ENCODE measurements around the gene CYBA. TPM values are rescaled to one million over a fixed set of nuclear protein-coding genes. Genes with fewer than 3 reads are reported as not detected.

CYBA gene
- polyA plus RNA-seq, 3 donors, result 155 to 194 (median 158) TPM

GRCh38 chr16:88634141-88634993 lies 16.5 kb downstream of the CYBA start:
- no peak for DNase-seq

GRCh38 chr16:88633684-88634140 lies 17.1 kb downstream of the CYBA start:
- no peak for DNase-seq

- no peak for DNase-seq
Observed at GRCh38 chr16:88632587-88632930, 18.3 kb downstream of the CYBA start.

- no peak for DNase-seq
Observed at GRCh38 chr16:88631920-88632586, 18.8 kb downstream of the CYBA start.

GRCh38 chr16:88631384-88631783 lies 19.5 kb downstream of the CYBA start:
- DNase-seq, result no peak

DNA sequence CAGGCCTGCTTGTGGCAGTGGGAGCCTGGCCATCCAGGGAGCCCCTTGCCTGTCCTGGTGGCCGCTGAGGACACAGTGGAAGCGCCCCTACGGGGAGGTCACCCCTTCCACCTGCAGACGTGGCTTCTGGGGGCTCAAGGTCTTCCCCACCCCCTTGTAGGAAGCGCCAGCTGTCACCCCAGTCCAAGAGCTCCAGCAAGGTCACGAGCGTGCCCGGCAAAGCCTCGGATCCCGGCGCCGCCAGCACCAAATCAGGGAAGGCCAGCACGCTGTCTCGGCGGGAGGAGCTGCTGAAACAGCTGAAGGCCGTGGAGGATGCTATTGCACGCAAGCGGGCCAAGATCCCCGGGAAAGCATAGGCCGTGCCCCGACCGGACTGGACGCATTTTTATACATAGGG lies 19.9 kb downstream of the CYBA start:
- DNase-seq, result no peak

- DNase-seq, result no peak
Observed at GRCh38 chr16:88630433-88630832, 20.4 kb downstream of the CYBA start.

- no peak for DNase-seq
Observed at GRCh38 chr16:88629835-88630234, 21.0 kb downstream of the CYBA start.

DNA sequence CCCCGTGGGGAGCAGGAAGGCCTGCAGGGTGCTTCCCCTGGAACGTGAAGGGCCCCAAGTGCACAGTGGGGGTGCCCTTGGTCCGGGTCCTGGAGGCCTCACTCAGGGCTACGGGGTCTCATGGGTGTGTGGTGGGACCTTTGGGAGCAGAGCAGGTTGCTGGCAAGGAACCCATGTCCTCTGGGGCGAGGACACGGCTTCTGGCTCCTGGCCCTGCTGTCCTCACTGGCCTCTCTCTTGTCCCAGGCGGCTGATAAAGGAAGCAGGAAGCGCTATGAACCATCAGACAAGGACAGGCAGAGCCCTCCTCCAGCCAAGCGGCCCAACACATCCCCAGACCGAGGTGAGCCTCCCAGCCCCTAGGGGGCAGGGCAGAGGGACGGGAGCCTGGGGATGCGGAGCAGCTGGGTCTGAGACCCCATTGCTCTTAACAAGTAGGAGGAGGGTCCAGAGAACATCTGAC lies 22.3 kb downstream of the CYBA start:
- no peak for DNase-seq

- DNase-seq, result no peak
Observed at GRCh38 chr16:88627531-88628411, 23.1 kb downstream of the CYBA start.

- no peak for DNase-seq
Observed at GRCh38 chr16:88626646-88627045, 24.2 kb downstream of the CYBA start.

DNA sequence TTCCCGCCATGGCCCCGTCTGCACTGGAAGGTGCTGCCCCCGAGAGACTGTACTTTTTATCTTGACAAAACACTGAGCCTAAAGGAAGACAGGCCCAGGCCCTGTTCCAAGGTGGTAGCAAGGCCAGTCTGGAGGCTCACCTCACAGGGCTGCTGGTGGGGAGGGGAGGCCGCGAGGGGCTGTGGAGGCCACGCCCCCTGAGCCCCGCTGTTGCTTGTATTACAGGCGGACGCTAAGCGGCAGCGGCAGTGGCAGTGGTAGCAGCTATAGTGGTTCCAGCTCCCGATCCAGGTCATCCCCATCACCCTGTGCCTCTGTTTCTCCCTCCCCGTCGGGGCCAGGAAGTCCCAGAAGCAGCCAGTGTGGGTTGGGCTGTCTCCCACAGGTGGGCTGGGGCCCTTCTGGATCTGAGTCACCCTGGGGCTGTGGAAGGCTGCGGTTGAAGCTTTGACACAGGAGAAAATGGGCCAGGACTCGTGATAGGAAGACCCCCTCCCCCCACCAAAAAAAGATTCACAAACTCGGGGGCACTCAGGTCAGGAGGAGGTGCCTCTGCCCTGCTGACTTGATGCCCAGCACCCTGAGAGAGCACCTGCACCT lies 25.8 kb downstream of the CYBA start:
- no peak for DNase-seq

DNA sequence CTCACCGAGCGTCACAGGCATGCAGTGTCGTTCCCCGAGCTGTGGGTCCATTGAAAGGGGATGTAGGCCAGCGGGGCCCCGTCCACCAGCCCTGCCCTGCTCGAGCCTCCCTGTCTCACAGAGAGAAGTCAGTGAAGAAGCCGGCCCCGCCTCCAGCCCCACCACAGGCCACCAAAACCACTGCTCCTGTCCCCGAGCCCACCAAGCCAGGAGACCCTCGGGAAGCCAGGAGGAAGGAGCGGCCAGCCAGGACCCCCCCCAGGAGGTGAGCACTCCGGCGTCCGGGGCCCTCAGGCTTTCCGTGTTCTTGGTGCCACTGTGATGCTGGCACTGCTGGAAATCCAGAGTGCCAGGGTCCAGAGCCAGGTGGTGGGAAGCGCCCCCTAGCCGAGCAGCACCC lies 26.4 kb downstream of the CYBA start:
- DNase-seq, result no peak

- no peak for DNase-seq
Observed at GRCh38 chr16:88623858-88624257, 27.0 kb downstream of the CYBA start.

- no peak for DNase-seq
Observed at GRCh38 chr16:88622866-88623265, 28.0 kb downstream of the CYBA start.

GRCh38 chr16:88622125-88622524 lies 28.7 kb downstream of the CYBA start:
- DNase-seq, result no peak

- no peak for DNase-seq
Observed at GRCh38 chr16:88619859-88620815, 30.7 kb downstream of the CYBA start.

DNA sequence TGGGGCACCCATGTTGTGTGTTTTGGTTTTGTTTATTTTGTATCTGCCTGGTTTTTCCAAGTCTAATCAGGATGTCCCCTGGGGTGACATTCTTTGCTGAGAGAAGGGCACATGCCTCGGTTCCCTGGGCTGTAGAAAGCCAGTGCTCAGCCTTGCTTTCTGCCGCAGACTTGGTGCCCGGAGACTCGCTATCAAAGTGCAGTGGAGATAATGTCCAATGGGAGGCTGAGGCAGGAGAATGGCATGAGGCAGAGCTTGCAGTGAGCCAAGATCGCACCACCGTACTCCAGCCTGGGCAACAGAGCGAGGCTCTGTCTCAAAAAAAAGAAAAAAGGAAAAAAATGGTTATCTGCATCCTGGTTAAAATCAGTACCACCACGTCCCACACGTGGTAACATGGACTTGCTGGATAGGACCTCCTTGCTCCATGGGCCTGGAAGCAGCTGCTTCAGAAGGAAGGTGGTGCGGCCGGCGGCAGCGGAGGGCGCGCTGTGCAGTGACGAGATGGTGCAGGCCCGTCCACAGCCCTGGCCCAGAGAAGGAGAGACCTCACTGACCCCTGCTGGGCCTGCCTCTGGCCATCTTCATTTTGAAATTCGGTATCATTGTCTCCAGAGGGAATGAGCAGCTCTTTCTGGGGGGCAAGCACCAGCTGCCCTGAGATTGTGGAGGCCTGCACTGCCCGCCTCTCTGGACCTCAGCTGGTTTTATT lies 31.7 kb downstream of the CYBA start:
- no peak for DNase-seq

- no peak for DNase-seq
Observed at GRCh38 chr16:88618182-88618955, 32.5 kb downstream of the CYBA start.
